ENCODE data around the gene TINAGL1. TPM values are rescaled to one million over a fixed set of nuclear protein-coding genes. Genes with fewer than 3 reads are reported as not detected.

Gene TINAGL1
- polyA plus RNA-seq, 1 donor = 31.0 TPM

DNA sequence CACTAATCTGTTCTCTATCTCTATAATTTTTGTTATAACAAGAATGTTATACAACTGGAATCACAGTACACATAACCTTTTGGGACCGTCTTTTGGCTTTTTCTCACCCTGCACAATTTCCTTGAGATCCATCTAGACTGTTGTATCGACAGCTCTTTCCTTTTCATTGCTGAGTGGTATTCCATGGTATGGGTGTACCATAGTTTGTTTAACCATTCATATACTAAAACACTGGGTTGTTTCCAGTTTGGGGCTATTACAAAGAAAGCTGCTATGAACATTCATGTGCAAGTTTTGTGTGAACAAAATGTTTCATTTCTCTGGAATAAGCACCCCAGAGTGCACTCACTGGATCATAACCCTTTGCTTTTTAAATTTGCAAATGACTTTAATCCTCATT, 25.8 kb downstream of the TINAGL1 start:
- DNase-seq = no peak

- DNase-seq = no peak
These were observed 29.7 kb downstream of the TINAGL1 start for GRCh38 chr1:31605908-31606427.

GRCh38 chr1:31607360-31607759, 31.0 kb downstream of the TINAGL1 start:
- no peak for DNase-seq

- no peak for DNase-seq
These were observed 33.3 kb downstream of the TINAGL1 start for GRCh38 chr1:31609514-31610118.

DNA sequence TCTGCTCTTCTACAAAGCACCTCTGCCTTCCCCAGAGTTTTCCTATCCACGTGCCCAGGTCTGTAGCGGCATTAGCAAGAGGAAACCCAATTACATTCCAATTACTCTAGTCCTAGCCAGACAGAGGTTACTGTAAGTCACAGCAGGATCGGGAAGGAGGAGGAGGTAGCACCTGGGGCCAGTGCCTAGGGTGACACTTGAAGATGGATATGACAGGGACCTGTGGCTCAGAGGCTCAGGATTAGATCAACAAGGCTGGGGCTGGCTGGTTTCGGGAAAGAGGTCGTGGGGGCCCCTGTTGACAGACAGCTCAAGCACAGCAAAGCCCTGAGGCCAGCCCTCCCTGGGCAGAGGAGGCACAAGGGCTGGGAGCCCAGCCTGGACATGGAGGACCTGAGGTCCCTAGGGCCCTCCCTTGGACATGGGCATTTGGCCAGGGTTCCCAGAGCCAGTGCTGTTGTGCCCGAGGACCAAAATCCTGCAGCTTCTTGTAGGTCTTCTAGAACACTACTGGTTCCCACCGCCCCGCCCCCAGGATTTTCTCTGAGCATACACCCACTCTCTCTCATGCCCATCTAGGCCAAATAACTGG, 38.2 kb downstream of the TINAGL1 start:
- DNase-seq = no peak

DNA sequence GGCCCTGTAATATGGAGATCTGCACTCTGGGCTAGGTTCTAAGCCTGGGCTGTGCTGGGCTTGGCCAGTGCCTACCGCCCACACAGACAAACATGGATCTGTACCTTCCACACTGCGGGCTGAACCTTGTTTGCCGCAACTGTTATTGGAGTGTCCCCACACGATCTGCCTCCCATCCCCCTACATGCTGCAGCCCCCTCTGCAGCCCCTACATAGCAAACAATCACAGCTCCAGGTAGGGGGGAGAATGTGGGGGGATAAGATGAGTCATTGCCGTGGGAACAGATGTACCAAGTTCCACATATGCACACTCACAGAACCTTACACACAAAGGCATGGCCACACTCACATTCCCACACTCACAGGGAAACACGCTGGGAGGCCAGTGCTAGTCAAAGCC, 39.1 kb downstream of the TINAGL1 start:
- DNase-seq = no peak

GRCh38 chr1:31615939-31616338, 39.6 kb downstream of the TINAGL1 start:
- no peak for DNase-seq

DNA sequence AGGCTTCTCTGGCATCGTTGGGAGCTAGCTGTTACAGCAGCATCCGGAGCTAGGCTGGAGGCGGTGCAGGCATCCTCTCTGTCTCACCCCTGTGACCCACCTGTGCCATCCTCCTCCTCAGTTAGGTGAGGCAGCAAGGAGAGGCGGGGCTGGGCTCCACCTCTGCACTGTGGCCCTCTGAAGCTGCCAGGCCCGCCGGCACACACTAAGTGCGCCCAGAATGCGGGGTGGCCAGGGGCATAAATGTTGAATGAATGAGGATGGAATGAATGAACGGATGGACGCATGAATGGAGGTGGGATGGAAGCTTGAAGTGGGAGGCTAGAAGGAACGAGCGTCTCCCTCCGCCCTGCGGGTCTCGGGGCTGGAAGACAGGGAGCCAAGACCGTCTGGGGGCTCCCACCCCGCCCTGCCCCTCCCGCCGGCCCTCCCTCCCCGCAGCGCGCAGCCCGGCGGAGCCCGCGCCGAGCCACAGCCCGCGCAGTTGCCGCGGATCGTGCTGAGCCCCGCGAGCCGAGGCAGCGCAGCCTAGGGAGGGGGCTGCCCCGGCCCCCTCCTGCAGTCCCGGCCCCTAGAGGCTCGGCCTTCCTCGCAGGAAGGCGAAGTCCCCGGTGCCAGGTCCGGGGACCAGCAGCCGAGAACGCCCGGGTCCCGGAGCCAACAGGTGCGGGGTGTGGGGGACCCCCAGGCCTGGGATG, 41.1 kb downstream of the TINAGL1 start, which contains the start of gene HCRTR1:
TSS of gene HCRTR1 (plus strand) at position 472 of the 698 bp plus-strand sequence. CDS start 1,504 bp downstream, outside the sequence.
- no peak for DNase-seq

GRCh38 chr1:31617916-31618746, 41.8 kb downstream of the TINAGL1 start:
- DNase-seq = peak; percentile 65

- DNase-seq = no peak
These were observed 42.9 kb downstream of the TINAGL1 start for GRCh38 chr1:31618916-31619846.

DNA sequence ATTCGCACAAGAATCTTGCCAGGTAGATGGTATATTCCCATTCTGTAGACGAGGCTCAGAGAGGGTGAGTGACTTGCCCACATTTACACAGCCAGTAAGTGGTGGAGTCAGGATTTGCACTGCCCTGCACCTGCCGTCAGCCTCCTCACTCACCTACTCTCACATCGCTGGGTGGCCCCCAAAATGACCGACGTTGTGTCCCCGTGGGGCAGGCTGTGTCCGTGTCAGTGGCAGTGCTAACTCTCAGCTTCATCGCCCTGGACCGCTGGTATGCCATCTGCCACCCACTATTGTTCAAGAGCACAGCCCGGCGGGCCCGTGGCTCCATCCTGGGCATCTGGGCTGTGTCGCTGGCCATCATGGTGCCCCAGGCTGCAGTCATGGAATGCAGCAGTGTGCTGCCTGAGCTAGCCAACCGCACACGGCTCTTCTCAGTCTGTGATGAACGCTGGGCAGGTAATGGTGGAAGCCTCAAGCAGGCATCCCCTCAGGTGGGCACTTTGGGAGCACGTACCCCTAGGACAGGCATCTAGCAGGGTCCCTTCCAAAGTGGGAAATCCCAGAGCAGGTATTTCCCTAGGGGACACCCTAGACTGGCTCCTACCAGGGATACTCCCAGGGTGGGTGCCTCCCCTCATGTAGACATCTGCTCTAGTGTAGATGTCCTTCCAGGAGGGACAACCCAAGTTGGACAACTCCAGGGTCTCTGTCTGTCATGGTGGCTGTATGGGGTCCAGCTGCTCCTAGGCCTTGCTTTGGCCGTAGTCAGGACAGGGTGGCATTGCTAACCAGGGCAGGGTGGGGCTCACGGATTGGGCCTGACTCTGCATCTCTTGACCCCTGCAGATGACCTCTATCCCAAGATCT, 44.5 kb downstream of the TINAGL1 start:
- DNase-seq = no peak

DNA sequence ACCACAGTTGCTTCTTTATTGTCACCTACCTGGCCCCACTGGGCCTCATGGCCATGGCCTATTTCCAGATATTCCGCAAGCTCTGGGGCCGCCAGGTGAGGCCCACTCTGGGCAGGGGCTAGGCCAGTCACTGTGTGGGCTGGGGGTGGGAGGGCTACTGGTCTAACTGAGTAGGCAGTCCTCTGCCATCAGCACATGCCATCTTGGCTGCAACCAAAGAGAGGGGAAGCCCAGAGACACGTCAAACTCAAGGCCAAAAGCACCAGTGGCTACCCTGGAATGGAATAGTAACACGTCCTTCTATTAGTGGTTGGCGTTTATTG, 45.1 kb downstream of the TINAGL1 start:
- no peak for DNase-seq

DNA sequence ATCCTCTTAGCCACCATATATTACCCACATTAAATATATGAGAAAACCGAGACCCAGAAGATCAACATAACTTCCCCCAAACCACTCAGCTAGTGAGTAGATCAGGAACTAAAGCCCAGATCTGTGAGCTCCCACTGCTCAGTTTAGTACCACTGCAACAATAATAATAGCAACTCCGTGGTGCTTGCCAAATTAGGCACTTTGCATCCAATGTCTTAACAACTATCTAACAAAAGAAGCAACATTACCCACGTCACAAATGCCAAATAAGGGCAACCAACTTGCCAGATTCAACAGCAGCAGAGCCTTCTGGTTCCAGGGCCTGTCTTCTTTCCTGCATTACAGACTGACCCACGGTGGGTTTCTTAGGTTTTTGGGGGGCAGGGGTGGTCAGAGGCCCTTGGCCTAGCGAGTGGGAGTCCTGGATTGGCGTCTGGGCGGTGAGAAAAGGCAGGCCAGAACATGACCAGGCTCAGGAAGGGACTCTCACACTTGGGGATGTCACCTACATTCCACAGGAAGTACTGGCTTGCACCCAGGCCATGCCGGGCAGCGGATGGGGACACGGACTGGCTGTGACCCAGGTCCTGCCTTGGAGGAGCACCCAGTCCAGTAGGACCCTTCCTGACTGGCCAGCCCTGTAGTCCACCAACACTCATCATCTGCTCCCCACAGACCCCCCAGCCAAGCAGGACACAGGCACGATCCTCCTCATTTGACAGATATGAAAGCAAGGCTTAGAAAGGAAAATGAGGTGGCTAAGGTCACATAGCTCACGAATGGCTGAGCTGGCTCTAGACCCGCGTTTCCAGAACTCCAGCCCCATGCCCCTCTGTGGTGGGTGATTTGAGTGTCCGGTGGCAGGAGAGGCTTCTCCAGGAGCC, 45.8 kb downstream of the TINAGL1 start:
- no peak for DNase-seq

GRCh38 chr1:31623365-31623764, 47.0 kb downstream of the TINAGL1 start:
- DNase-seq = no peak

DNA sequence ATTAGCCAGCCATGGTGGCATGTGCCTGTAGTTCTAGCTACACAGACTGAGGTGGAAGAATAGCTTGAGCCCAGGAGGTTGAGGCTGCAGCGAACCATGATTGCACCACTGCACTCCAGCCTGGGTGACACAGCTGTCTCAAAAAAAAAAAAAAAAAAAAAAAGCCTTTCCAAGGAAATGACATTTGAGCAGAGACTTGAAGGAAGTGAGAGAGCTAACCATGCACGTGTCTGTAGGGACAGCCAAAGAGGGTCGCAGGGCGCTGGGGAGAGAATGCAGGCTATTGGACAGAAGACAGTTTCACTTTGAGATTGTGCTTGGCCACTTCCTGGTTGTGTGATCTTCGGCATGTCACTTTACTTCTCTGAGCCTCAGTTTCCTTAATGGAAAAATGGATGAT, 48.0 kb downstream of the TINAGL1 start:
- no peak for DNase-seq

GRCh38 chr1:31624731-31625514, 48.6 kb downstream of the TINAGL1 start:
- no peak for DNase-seq

DNA sequence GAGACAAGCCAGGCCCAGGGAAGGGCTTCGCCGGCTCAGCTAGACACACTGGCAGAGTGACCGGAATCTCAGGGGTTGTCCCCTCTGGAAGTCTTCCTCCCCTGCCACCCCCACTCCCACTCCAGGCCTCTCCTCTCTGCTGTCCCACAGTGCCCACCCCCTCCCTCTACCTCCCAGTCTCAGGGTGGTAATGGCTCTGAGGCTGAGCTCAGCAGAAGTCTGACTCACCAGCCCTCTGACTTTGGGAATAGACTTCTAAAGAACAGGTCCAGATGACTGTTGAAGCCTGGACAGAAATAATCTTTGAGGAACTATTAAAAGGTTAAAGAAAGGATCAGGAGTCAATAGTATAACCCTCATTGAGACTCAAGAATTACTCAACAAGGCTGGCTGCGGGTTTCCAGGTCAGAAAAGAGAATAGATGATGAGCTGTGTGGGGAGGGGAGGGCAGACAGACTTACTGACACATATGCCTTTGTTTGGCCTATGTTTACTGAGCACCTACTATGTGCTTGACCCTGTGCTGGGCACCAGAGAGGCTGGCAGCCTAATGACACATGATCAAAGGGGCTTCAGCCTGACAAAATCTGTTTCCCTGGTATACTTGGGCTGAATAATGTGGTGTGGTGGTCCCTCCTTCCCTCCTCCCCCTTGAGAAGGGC, 49.4 kb downstream of the TINAGL1 start:
- no peak for DNase-seq
